GM12878 (cell line): Measurements from ENCODE around the gene DENND1A. TPM values are rescaled to one million over a fixed set of nuclear protein-coding genes. Genes with fewer than 3 reads are reported as not detected.

ENCODE experiments used
- CTCF ChIP-seq, 3 experiments: IDR thresholded peaks in 2 of 3; conservative IDR thresholded peaks in 1 of 3; 2 replicates each; pipeline ENCODE4 v1.5.1; 2011; ENCODE audit warnings: low read depth in 3 of 3, low read length in 3 of 3, mild to moderate bottlenecking in 3 of 3, control low read depth in 2 of 3, moderate library complexity in 2 of 3, inconsistent platforms in 1 of 3, mixed read lengths in 1 of 3; ENCODE audit not compliant: control insufficient read depth in 2 of 3, insufficient read depth in 1 of 3; ENCODE audit errors: extremely low read depth in 1 of 3
- E2F8 ChIP-seq: fragments of 450-650 bp; IDR thresholded peaks from 2 replicates; pipeline ENCODE4 v1.6.1; 2018; ENCODE audit warnings: mild to moderate bottlenecking, low read depth, moderate library complexity; ENCODE audit not compliant: partially characterized antibody
- FOXK2 ChIP-seq: fragments of 450-650 bp; IDR thresholded peaks from 2 replicates; pipeline ENCODE4 v1.6.1; 2017; ENCODE audit warnings: mild to moderate bottlenecking, moderate library complexity
- ZBED1 ChIP-seq: IDR thresholded peaks from 2 replicates; pipeline ENCODE4 v1.6.1; 2016; ENCODE audit warnings: borderline replicate concordance
- ZBTB40 ChIP-seq: fragments of 450-650 bp; IDR thresholded peaks from 2 replicates; pipeline ENCODE4 v1.6.1; 2016; ENCODE audit warnings: mild to moderate bottlenecking, moderate library complexity, borderline replicate concordance
- polyA plus RNA-seq, 11 experiments: library from polyadenylated mRNA; depleted of rRNA in 4 of 11; unstranded in 6 of 11; stranded (reverse) in 5 of 11; fragments of >200 nt; fragmentation: Nextera tagmentation in 4 of 11; fragmentation: Illumina TruSeq in 1 of 11; extraction: Ambion mirVana in 4 of 11; extraction: Trizol in 1 of 11; gene quantifications; 1 replicate in 1 of 11; 2 replicates in 10 of 11; pipeline versions ENCODE4 v1.2.1 to v1.2.3, GENCODE V29; 2011 to 2016; ENCODE audit warnings: inconsistent platforms in 2 of 11, missing spikeins in 2 of 11, low read depth in 1 of 11
- total RNA-seq, 4 experiments: library from RNA; depleted of rRNA in 3 of 4; stranded (reverse); fragments of >200 nt in 3 of 4; fragmentation: Illumina TruSeq in 1 of 4; extraction: Trizol in 1 of 4; gene quantifications; 2 replicates each; pipeline versions ENCODE4 v1.2.1 to v1.2.3, GENCODE V29; 2013 to 2021

The DENND1A gene
- total and polyA plus RNA-seq, 10 of the 15 experiments (the other 5 are each of a cell fraction or from before 2014, with no cell fraction given) = 14.1 to 48.6 (median 35.2) TPM

GRCh38 chr9:123806829-123807228, 123.1 kb downstream of the DENND1A start (continued):
- no peak for TF ChIP-seq CTCF (IDR thresholded peaks at IDR 0.05 in 2 of 3, conservative IDR thresholded peaks at IDR 0.05 in 1 of 3; ENCODE audit: control insufficient read depth in 2 of 3, extremely low read depth in 1 of 3, insufficient read depth in 1 of 3, low read depth in 3 of 3, low read length in 3 of 3)
- TF ChIP-seq FOXK2 = no peak
- TF ChIP-seq ZBTB40 = no peak
- no peak for TF ChIP-seq E2F8
- TF ChIP-seq ZBED1 = no peak
